MM.1S (cell line): ENCODE measurements around the gene SPATS2.

Experiments used
- DNase-seq: peaks from one replicate; pipeline ENCODE4 v3.0.0-alpha.2; 2015
- H2AFZ ChIP-seq: fragments of 300-600 bp; sonication (generic); 2 replicates; pipeline ENCODE4 v1.6.0; 2016; ENCODE audit warnings: antibody characterized with exemption, low read length
- H3F3A ChIP-seq: fragments of 300-600 bp; sonication (generic); 2 replicates; pipeline ENCODE4 v1.6.1; 2016; ENCODE audit warnings: mild to moderate bottlenecking, antibody characterized with exemption, low read length, moderate library complexity, mixed read lengths; ENCODE audit not compliant: insufficient read depth
- H3K27ac ChIP-seq: fragments of 300-600 bp; sonication (generic); 2 replicates; pipeline ENCODE4 v1.5.1; 2016; ENCODE audit warnings: mild to moderate bottlenecking, low read length
- H3K27me3 ChIP-seq: fragments of 300-600 bp; sonication (generic); replicated peaks from 2 replicates; pipeline ENCODE4 v1.6.0; 2016; ENCODE audit warnings: low read length; ENCODE audit not compliant: insufficient read depth
- H3K36me3 ChIP-seq: fragments of 300-600 bp; sonication (generic); replicated peaks from 2 replicates; pipeline ENCODE4 v1.6.1; 2016; ENCODE audit warnings: mild to moderate bottlenecking, low read length, mixed read lengths; ENCODE audit not compliant: insufficient read depth
- H3K4me1 ChIP-seq: fragments of 300-600 bp; sonication (generic); 2 replicates; pipeline ENCODE4 v1.6.1; 2016; ENCODE audit warnings: low read length, mixed read lengths
- H3K4me2 ChIP-seq: fragments of 300-600 bp; sonication (generic); 2 replicates; pipeline ENCODE4 v1.6.0; 2016; ENCODE audit warnings: low read depth, low read length
- H3K4me3 ChIP-seq: fragments of 300-600 bp; sonication (generic); 2 replicates; pipeline ENCODE4 v1.5.1; 2016; ENCODE audit warnings: low read length, mixed read lengths
- H3K79me2 ChIP-seq: fragments of 300-600 bp; sonication (generic); 2 replicates; pipeline ENCODE4 v1.6.1; 2016; ENCODE audit warnings: mixed run types, low read length, mixed read lengths
- H3K9ac ChIP-seq: fragments of 300-600 bp; sonication (generic); 2 replicates; pipeline ENCODE4 v1.6.1; 2016; ENCODE audit warnings: low read length, mixed read lengths
- H3K9me2 ChIP-seq: fragments of 300-600 bp; sonication (generic); replicated peaks from 2 replicates; pipeline ENCODE4 v1.6.1; 2016; ENCODE audit warnings: mild to moderate bottlenecking, low read length, mixed read lengths; ENCODE audit not compliant: insufficient read depth
- H3K9me3 ChIP-seq: fragments of 300-600 bp; sonication (generic); replicated peaks from 2 replicates; pipeline ENCODE4 v1.6.1; 2016; ENCODE audit warnings: mild to moderate bottlenecking, low read length, mixed read lengths; ENCODE audit not compliant: insufficient read depth
- H4K20me1 ChIP-seq: fragments of 300-600 bp; sonication (generic); 2 replicates; pipeline ENCODE4 v1.6.1; 2016; ENCODE audit warnings: mild to moderate bottlenecking, low read length, moderate library complexity, mixed read lengths; ENCODE audit not compliant: insufficient read depth
- EZH2 ChIP-seq: fragments of 300-600 bp; sonication (generic); optimal IDR thresholded peaks from 2 replicates; pipeline ENCODE3; 2017; ENCODE audit warnings: low read depth, mild to moderate bottlenecking, antibody characterized with exemption, low read length, mixed read lengths
- EZH2phosphoT487 ChIP-seq: fragments of 300-600 bp; sonication (generic); IDR thresholded peaks from 2 replicates; pipeline ENCODE4 v1.6.1; 2018; ENCODE audit warnings: antibody characterized with exemption, low read length
- TF ChIP-seq, protein P1 (sequence below): fragments of 300-600 bp; sonication (generic); IDR thresholded peaks from 2 replicates; pipeline ENCODE4 v1.5.1; 2016; ENCODE audit warnings: antibody characterized with exemption, low read length, mixed read lengths

The SPATS2 gene

GRCh38 chr12:49345825-49346658, 21.2 kb upstream of the SPATS2 start:
- Histone ChIP-seq H3K4me3 (peak overlapping the region; percentile 56), H3K36me3 (no peaks in the 10 kb centered on the region), H3K9ac (no peak overlapping the region), H3K79me2 (no peaks in the 10 kb centered on the region), H3K9me3 (no peaks in the 10 kb centered on the region), H2AFZ (no peak overlapping the region), H3K4me1 (peaks cover 20% of the 10 kb centered on the region; the same call in 1 of the 2 replicates), H3K27me3 (peaks cover 77% of the 10 kb centered on the region), H3F3A (no peaks in the 10 kb centered on the region), H3K9me2 (no peaks in the 10 kb centered on the region), H3K4me2 (peak overlapping the region; percentile 92), H3K27ac (no peak overlapping the region), H4K20me1 (no peaks in the 10 kb centered on the region)
- DNase-seq = no peak
- TF ChIP-seq, protein P1, sequence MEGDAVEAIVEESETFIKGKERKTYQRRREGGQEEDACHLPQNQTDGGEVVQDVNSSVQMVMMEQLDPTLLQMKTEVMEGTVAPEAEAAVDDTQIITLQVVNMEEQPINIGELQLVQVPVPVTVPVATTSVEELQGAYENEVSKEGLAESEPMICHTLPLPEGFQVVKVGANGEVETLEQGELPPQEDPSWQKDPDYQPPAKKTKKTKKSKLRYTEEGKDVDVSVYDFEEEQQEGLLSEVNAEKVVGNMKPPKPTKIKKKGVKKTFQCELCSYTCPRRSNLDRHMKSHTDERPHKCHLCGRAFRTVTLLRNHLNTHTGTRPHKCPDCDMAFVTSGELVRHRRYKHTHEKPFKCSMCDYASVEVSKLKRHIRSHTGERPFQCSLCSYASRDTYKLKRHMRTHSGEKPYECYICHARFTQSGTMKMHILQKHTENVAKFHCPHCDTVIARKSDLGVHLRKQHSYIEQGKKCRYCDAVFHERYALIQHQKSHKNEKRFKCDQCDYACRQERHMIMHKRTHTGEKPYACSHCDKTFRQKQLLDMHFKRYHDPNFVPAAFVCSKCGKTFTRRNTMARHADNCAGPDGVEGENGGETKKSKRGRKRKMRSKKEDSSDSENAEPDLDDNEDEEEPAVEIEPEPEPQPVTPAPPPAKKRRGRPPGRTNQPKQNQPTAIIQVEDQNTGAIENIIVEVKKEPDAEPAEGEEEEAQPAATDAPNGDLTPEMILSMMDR = no peak
- TF ChIP-seq EZH2 (peak; percentile 97), EZH2phosphoT487 (peak; percentile 90; the same call in 1 of the 2 replicates)

DNA sequence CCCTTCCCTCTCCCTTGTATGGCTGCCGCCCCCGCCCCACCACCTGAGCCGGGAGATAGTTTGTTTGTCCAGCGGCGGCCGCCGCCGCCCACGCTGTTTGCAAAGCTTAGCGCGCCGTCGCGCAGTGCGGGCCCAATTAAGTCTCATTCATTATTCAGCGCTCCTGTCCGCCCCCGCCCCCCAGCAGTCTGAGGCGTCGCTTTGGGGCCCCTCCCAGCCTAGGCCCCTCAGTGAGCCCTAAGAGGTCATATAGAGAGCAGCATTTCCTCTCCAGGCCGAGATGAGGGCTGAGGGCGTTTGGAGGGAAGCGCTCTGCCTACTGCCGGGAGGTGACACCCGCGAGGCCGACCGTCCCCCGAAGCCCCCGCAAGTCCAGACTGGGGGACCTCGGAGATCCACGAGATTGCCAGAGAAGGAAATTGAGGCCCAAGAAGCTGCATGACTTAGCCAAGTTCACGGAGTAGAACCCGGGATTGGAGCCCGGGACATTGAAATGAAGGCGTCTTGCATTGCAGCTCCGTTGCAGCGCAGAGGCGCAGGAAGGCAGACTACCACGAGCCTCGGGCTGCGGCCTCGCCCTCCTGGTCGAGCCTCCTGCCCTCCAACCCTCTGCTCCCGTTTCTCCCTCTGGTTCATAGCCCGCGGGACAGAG, 20.5 kb upstream of the SPATS2 start, which contains the start of gene DNAJC22:
Gene DNAJC22 (plus strand): TSS at position 230 of the 652 bp plus-strand sequence. CDS start 1,985 bp downstream, outside the sequence.
- Histone ChIP-seq H3F3A (no peaks in the 10 kb centered on the region), H3K9me3 (no peaks in the 10 kb centered on the region), H4K20me1 (no peaks in the 10 kb centered on the region), H3K9me2 (no peaks in the 10 kb centered on the region), H3K9ac (no peak within 1 kb of the TSS), H3K4me1 (peaks cover 20% of the 10 kb centered on the region; the same call in 1 of the 2 replicates), H3K79me2 (no peaks in the 10 kb centered on the region), H2AFZ (peak within 1 kb of the TSS; percentile 46), H3K4me2 (peak within 1 kb of the TSS; percentile 92), H3K4me3 (peak within 1 kb of the TSS; percentile 56), H3K27ac (no peak within 1 kb of the TSS), H3K27me3 (peaks cover 70% of the 10 kb centered on the region), H3K36me3 (no peaks in the 10 kb centered on the region)
- TF ChIP-seq EZH2phosphoT487 = no peak; the same call in 1 of the 2 replicates
- TF ChIP-seq EZH2 = peak; percentile 100
- peak; percentile 7 for DNase-seq

DNA sequence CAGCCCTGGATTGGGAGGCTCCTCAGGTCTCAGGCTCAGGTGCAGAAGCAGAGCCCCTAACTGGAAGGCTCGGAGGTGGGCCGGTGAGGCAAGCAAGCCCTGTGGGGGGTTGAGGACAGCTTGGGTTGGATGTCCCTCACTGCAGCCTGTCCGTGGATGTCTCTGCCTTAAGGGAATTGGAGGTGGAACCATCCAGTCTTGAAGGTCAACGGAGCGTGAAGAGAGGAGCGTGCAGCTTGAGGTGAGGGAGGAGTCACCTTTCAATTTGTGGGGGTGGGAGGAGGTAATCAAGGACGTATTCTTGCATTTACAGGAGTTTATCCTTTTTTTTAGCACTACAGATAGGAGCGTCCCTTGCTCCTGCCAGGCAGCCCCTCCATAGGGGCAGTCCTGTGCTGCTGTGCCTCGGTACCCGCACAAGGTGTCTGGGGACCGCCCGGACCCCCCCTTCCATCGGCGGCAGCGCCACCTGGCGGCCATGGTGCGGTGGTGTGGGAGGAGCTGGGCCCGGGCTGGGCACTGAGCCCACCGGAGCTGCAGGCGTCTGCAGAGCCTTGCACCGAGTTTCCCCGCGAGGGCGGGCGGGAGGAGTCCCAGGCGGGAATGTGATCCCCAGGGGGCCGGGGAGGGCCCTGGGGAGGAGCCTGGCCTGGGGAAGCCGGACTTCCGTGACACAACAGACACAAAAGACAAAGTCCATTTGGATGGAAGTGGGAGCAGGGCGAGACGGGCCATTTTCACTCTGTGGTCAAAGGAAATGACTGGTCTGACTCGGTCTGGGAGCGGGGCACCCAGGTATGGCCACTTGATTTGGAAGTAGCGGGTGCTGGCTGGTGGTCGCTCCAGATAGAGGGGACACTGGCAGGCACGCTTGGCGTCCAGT, 19.7 kb upstream of the SPATS2 start:
- DNase-seq = peak; percentile 58

More for the DNA sequence above, 19.7 kb upstream of the SPATS2 start:
- H2AFZ ChIP-seq = peak overlapping the region; percentile 46
- peak overlapping the region; percentile 56 for H3K4me3 ChIP-seq
- no peak overlapping the region for H3K27ac ChIP-seq
- no peaks in the 10 kb centered on the region for H3K36me3 ChIP-seq
- no peaks in the 10 kb centered on the region for H3F3A ChIP-seq
- no peaks in the 10 kb centered on the region for H3K79me2 ChIP-seq
- peak overlapping the region; percentile 92 for H3K4me2 ChIP-seq
- H3K9ac ChIP-seq = no peak overlapping the region
- peaks cover 65% of the 10 kb centered on the region for H3K27me3 ChIP-seq
- H3K4me1 ChIP-seq = peaks cover 20% of the 10 kb centered on the region; the same call in 1 of the 2 replicates
- H3K9me2 ChIP-seq = no peaks in the 10 kb centered on the region
- no peaks in the 10 kb centered on the region for H4K20me1 ChIP-seq
- TF ChIP-seq, protein P1 = peak; percentile 97
- TF ChIP-seq EZH2phosphoT487 = no peak
- no peaks in the 10 kb centered on the region for H3K9me3 ChIP-seq
